Colonic mucosa (tissue), 4 donors: ENCODE results near the gene POU2AF3. TPM values are rescaled to one million over a fixed set of nuclear protein-coding genes. Genes with fewer than 3 reads are reported as not detected.

ENCODE experiments used
- DNase-seq: peaks from one replicate; pipeline ENCODE4 v3.0.0-alpha.2; 2020
- H3K27ac ChIP-seq: fragments of 200-600 bp; one replicate; pipeline ENCODE4 v1.8.0; 2021
- H3K27me3 ChIP-seq: fragments of 200-600 bp; one replicate; pipeline ENCODE4 v1.8.0; 2021
- H3K36me3 ChIP-seq: fragments of 200-600 bp; one replicate; pipeline ENCODE4 v1.8.0; 2021
- H3K4me1 ChIP-seq: fragments of 200-600 bp; one replicate; pipeline ENCODE4 v1.8.0; 2021; ENCODE audit warnings: mild to moderate bottlenecking
- H3K4me3 ChIP-seq: fragments of 200-600 bp; one replicate; pipeline ENCODE4 v1.8.0; 2021
- H3K9ac ChIP-seq, 2 donors: one replicate each; pipeline ENCODE4 v1.7.0; 2013; ENCODE audit warnings: control low read depth in 2 of 2, low read depth in 2 of 2, low read length in 2 of 2
- H3K9me3 ChIP-seq: fragments of 200-600 bp; one replicate; pipeline ENCODE4 v1.8.0; 2021
- CTCF ChIP-seq: fragments of 200-600 bp; IDR thresholded peaks from one replicate; pipeline ENCODE4 v1.8.0; 2022; ENCODE audit warnings: antibody characterized with exemption, mild to moderate bottlenecking
- intact Hi-C: fragments of 100-400 bp; cut with DNase I; formaldehyde crosslinking; loops from one replicate; pipeline ENCODE4 v1.14.1; 2022
- total RNA-seq, 2 donors: library from RNA; stranded (reverse); fragmentation: NEBNext Ultra II Directional in 1 of 2; extraction: Animal tissue kit (Norgen Biotek cat#: 25700) in 1 of 2; gene quantifications; one replicate each; pipeline ENCODE4 v1.2.1, GENCODE V29; 2021
- donor health status: healthy.
- donor health status: DM: no; HTN: no; CAD: no.
- donor health status: DM: no; HTN: no; CAD: no.

POU2AF3 gene
- total RNA-seq, 2 donors from 2014 or later = 4.5 to 7.9 TPM

- H3K4me1 ChIP-seq = peaks cover 4% of the 10 kb centered on the region
- no peak overlapping the region for H3K4me3 ChIP-seq
- DNase-seq = no peak
- intact Hi-C loops = no loop called here
- H3K27ac ChIP-seq = no peak overlapping the region
- no peak for TF ChIP-seq CTCF
- H3K9ac ChIP-seq = no peak overlapping the region
- no peaks in the 10 kb centered on the region for H3K27me3 ChIP-seq
- no peaks in the 10 kb centered on the region for H3K36me3 ChIP-seq
- no peaks in the 10 kb centered on the region for H3K9me3 ChIP-seq
Measured at GRCh38 chr11:111330234-111330893, 32.0 kb downstream of the POU2AF3 start.

- H3K36me3 ChIP-seq = no peaks in the 10 kb centered on the region
- peaks cover 4% of the 10 kb centered on the region for H3K4me1 ChIP-seq
- TF ChIP-seq CTCF = no peak
- H3K27ac ChIP-seq = no peak overlapping the region
- no peak overlapping the region for H3K4me3 ChIP-seq
- H3K27me3 ChIP-seq = no peaks in the 10 kb centered on the region
- DNase-seq = no peak
- no peak overlapping the region for H3K9ac ChIP-seq
- H3K9me3 ChIP-seq = no peaks in the 10 kb centered on the region
- intact Hi-C loops = no loop called here
Measured at GRCh38 chr11:111331711-111332479, 33.5 kb downstream of the POU2AF3 start.

- no peak overlapping the region for H3K27ac ChIP-seq
- DNase-seq = peak; percentile 78
Measured at GRCh38 chr11:111334532-111335502, 36.5 kb downstream of the POU2AF3 start.

GRCh38 chr11:111335549-111335948, 37.2 kb downstream of the POU2AF3 start:
- Histone ChIP-seq H3K4me1 (peaks cover 4% of the 10 kb centered on the region), H3K36me3 (no peaks in the 10 kb centered on the region), H3K27ac (no peak overlapping the region), H3K9ac (peak overlapping the region in 1 of 2 donors; percentile 51), H3K9me3 (no peaks in the 10 kb centered on the region), H3K4me3 (no peak overlapping the region), H3K27me3 (no peaks in the 10 kb centered on the region)
- no peak for TF ChIP-seq CTCF
- intact Hi-C loops = no loop called here
- DNase-seq = no peak

More at GRCh38 chr11:111334532-111335502, 36.5 kb downstream of the POU2AF3 start:
- Histone ChIP-seq H3K27me3 (no peaks in the 10 kb centered on the region), H3K9ac (peak overlapping the region in 1 of 2 donors; percentile 51), H3K36me3 (no peaks in the 10 kb centered on the region), H3K4me1 (peaks cover 4% of the 10 kb centered on the region), H3K4me3 (no peak overlapping the region), H3K9me3 (no peaks in the 10 kb centered on the region)
- TF ChIP-seq CTCF = no peak
- intact Hi-C loops = no loop called here

GRCh38 chr11:111336062-111336461, 37.7 kb downstream of the POU2AF3 start:
- Histone ChIP-seq H3K4me3 (no peak overlapping the region), H3K36me3 (no peaks in the 10 kb centered on the region), H3K9me3 (no peaks in the 10 kb centered on the region), H3K9ac (no peak overlapping the region), H3K27ac (no peak overlapping the region), H3K27me3 (no peaks in the 10 kb centered on the region), H3K4me1 (peaks cover 4% of the 10 kb centered on the region)
- DNase-seq = no peak
- no peak for TF ChIP-seq CTCF
- intact Hi-C loops = no loop called here
